ENCODE data around the gene FOXO6.

FOXO6 gene

GRCh38 chr1:41425369-41425768 is 64.1 kb downstream of the FOXO6 start:
- DNase-seq (ENCODE audit: low read depth): no peak

- DNase-seq (ENCODE audit: low read depth): no peak
These were observed 65.1 kb downstream of the FOXO6 start for GRCh38 chr1:41426201-41426890.

GRCh38 chr1:41427122-41427913 is 66.1 kb downstream of the FOXO6 start:
- no peak for DNase-seq (ENCODE audit: low read depth)

- DNase-seq (ENCODE audit: low read depth): no peak
These were observed 66.9 kb downstream of the FOXO6 start for GRCh38 chr1:41427916-41428737.

GRCh38 chr1:41428738-41429640 is 67.8 kb downstream of the FOXO6 start:
- no peak for DNase-seq (ENCODE audit: low read depth)

GRCh38 chr1:41429641-41430035 is 68.4 kb downstream of the FOXO6 start:
- no peak for DNase-seq (ENCODE audit: low read depth)

- DNase-seq (ENCODE audit: low read depth): no peak
These were observed 68.8 kb downstream of the FOXO6 start for GRCh38 chr1:41430069-41430468.

- DNase-seq (ENCODE audit: low read depth): no peak
These were observed 69.3 kb downstream of the FOXO6 start for GRCh38 chr1:41430582-41430981.

GRCh38 chr1:41431490-41432350 is 70.5 kb downstream of the FOXO6 start:
- no peak for DNase-seq (ENCODE audit: low read depth)
